NCI-H2107 treated with DMSO at 0.1 percent for 48 hours (cell line): ENCODE measurements around the gene IRF8.
"Not testable (repeated sequence)": the region's sequence is repeated elsewhere in the genome, so short reads cannot be mapped to it uniquely, and the experiment has no call there.

Experiments used
- DNase-seq: peaks from one replicate; lab custom pipeline; 2025; ENCODE audit not compliant: unreplicated experiment; lab: John Stamatoyannopoulos, UW

Gene IRF8

DNA sequence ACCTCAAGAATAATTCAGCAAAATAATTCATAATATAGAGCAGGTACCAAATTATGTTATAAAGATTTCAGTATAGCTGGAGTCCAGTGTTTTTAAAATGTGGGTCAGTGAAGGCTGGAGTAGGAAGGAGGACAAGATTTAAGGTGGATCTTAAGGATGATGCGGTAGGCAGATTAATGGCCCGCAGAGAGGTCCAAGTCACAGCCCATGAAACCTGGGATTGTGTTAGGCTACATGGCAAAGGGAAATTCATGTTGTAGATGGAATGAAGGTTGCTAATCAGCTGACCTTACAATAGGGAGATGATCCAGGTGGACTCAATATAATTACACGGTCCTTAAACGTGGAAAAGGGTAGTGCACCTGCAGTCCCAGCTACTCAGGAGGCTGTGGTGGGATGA lies 6.2 kb upstream of the IRF8 start:
- no peak for DNase-seq

DNA sequence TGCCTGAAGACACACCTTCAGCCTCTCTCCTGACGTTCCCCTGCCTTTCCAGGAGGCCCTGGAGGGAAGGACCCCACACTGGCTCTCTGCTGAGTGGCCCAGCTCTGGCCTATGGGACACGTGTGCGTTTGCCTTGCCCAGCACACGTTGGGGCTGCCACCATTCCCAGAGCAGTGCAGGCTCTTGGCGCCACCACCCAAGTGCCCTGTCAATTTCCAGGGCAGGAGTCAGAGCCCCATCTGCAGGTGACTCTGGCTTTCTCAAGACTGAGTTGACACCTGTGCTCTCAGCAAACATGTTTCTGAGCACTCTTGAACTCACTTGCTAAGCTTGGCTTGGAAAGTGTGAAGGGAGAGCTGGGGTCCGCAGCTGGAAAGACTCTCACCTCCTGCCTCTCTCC lies 4.7 kb upstream of the IRF8 start:
- no peak for DNase-seq

DNA sequence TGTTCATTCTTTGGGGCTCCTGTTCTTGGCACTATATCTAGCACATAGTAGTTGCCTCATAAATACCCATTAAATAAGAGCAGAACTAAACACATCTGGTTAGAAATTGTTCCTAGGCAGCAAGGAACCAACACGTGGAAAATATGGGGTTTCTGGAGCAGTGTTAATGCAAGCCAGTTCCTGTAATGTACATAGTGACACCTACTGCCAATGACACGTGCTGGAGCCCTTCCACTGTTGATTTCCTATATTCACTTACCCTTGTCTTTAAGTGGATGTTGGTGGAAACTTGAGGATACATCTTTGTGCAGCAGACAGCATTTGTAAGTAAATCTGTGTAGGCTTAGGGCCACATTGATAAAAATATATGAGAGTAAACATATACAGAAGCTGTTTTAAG lies 1.6 kb upstream of the IRF8 start:
- DNase-seq, result no peak

DNA sequence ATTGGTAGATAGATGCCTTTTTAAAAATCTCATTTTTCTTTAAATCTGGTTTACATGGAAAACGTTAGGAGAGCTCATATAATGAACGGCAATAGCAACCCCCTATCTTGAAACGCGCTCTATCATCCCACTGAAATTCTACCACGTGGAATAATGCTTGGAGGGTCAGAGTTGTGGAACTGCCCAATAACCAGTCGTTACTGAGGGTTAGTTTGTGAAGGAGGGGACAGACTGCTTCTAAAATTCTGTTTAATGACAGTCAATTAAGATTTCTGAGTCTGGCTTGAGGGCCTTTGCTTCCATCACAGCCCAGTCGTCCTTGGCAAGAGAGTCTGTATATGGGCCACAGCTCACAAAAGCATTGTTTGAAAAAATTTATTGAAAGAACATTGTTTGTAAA lies 482 bp downstream of the IRF8 start:
- no peak for DNase-seq

DNA sequence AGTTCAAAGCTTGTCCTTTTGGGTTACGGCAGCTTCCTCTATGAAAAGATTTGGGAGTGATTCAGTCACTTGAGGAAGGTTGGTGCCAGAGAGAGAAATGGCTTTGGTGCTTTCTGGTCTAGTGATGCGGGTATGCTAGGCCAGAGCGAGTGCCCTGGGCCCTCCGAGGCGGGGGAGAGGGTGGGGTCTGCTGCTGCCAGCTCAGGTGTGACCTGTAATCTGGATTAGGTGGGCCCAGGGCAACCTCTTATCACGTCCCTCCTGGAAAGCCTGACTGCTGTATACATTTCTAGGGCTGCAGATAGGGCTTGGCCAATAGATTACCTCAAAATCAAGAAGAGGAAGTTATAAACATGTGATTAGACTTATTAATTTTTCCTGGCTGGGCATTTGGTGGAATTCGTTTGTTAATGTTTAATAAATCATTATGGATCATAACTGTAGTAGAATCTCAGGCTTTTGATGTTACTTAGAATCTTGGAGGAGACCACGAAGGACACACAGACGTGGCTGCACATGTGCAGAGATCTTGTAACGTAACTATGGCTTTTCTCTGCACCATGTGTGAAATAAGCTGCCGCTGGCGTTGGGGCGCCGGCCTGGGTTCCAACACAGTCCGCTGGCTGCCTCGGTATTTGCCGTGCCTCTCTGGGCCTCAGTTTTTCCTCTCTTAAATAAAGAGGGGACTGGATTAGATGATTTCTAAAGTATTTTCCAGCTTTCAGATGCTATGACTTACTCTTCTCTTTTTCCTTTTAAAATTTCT lies 1.2 kb downstream of the IRF8 start:
- no peak for DNase-seq

DNA sequence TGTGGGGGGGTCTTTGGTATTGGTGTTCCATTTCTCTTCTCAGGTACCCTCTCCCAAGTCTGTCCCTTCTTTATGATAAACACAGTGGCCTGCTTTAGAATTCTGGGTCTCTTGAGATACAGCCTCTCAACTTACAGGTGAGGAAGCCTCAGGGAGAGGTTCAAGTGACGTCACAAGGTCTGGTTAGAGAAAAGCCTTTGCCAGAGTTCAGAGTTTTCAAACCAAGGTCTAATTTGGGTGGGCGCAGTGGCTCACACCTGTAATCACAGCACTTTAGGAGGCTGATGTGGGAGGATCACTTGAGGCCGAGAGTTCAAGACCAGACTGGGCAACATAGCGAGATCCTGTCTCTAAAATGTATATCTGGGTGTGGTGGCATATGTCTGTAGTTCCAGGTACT lies 2.1 kb downstream of the IRF8 start:
- no peak for DNase-seq

DNA sequence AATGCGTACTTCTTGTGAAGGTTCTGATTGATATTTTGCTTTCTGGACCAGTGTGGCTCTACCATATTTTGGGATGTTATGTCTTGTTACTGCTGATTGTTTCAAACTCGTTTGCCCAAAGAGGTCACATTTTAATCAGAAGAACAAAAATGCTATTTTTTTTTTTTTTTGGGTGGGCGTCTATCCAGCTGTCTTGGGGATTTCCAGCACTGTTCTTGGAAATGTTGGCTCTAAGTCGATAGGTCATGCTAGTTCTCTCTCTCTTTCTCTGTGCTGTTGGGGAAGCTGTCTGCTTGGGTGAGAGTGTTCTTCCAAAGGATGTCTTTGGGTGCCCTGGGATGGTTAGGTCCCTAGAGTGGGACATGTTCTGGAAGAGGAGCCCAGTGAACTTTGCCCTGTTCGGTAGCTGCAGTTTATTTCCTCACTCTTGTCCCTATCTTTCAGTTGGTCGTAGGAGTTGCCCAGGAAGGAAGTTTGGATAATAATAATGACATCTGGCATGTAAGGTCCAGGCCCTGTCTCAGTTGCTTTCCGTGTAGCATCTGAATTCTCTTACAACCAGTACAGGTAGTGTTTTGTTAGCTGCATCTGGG lies 2.9 kb downstream of the IRF8 start:
- DNase-seq, result no peak

DNA sequence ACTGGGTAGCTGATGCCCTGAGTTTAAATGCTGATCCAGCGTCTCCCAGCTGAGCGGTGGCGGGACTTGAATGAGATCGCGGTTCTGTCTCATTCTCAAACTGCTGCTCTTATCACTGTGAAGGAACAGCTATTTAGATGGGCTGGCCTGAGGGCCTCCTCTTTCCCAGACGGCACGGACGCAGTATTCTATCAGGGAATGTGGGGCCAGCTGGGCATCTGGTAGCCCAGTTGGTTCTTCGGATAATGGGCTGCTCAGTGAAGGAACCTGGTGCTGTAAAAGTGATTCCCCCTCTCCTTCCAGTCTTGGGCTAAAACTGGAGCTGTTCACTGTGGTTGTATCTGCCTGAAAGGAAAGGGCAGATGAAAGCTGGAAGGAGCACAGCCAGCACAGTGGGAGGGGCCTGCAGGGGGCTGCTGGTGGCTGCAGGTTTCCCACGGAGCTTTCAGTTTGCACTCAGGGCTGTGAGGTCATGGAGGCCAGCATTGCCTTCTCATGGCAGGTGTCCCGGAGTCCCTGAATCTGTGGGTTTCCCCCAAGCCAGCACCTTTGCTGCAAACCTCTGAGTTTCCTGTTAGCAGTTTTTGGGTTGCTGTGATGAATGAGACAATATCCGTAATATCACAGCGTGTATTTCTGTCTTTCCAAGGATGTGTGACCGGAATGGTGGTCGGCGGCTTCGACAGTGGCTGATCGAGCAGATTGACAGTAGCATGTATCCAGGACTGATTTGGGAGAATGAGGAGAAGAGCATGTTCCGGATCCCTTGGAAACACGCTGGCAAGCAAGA lies 3.6 kb downstream of the IRF8 start:
- DNase-seq, result no peak

DNA sequence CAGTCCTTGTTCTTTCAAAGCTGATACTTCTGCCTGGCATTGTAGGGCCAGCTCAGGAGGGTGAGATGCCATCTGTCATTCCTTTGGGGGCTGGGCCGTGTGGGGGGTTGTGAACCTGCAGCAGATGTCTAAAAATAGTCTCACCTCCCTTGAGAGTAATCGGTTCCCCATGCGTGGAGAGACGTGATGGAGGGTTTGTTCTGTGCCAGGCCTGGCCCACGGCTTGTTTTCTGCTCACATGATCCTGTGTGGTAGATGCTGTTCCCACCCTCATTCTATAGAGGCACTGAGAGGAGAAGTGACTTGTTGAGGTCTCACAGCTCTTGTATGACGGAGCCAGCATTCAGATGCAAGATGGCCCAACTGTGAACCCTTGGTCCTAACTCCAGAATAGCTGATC lies 4.6 kb downstream of the IRF8 start:
- no peak for DNase-seq

DNA sequence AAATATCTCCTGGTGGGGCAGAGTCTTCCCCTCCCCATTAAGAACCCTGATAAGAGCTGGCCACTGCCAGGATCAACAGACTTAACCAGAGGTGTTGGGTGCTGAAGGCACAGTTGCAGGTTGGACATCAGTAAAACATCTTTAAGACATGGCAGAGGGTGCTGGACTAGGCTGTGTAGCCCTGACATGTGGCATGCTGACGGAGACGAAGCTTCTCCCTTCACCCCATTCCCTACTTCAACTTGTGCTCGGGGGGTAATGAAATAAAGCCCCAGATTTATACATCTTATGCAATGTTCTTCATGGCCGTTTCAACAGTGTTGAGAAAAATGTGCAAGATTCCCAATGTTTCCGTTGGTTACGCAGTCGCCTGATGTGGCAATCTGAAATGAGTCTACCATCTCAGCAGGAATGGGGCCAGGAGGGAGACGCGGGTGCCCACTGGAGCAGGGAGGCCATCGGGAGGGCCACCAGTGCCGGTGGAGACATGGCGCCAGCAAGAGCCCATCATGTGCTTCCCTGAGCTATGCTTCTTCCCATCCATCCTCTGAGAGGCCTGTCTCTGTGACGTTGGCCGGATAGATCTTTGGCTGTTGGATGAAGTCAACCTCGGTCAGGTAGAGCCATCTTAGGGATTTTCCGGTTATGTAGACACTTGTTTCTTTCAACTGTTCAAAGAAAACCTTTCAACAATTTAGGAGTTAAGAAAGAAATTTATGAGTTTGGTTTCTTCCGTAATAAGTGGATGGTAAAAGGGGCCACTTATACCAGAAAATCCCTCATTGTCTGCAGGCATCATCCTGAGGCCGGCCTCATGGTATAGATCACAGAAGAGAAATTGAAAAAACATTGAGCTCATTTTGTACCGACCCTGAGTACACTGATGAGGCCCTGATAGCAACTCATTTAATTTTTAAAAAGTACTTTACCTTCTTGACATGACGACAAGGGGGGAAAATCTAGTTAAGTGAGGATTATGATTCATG lies 6.4 kb downstream of the IRF8 start:
- no peak for DNase-seq

DNA sequence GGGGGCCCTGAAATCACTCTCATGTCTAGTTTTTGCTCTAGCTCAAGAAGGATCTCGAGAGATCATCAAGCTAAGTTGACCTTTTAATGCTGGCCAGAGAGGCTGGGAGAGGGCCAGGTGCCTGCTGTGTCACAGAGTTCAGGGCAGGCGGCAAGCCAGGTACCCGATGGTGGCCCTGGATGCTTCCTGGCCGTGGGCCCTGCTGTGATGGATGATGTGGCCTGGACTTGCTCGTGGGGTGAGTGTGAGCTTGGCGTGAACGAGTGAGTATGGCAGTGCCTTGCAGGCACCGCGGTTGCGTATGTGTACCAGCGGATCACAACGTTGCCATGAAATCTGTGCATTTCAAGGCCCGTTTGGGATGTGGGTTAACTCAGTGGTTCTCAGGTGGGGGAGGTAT lies 7.4 kb downstream of the IRF8 start:
- DNase-seq, result no peak

DNA sequence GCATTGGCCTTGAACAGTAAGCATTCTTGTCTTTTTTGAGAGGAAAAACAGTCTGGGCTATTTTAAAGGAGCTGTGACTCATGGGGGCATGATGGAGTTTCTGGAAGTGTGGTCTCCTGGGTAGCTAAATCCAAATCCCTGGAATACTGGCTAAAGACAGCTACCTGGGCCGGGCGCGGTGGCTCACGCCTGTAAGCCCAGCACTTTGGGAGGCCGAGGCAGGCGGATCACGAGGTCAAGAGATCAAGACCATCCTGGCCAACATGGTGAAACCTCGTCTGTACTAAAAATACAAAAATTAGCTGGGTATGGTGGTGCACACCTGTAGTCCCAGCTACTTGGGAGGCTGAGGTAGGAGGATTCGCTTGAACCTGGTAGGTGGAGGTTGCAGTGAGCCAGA lies 8.3 kb downstream of the IRF8 start:
- not testable (repeated sequence) for DNase-seq

DNA sequence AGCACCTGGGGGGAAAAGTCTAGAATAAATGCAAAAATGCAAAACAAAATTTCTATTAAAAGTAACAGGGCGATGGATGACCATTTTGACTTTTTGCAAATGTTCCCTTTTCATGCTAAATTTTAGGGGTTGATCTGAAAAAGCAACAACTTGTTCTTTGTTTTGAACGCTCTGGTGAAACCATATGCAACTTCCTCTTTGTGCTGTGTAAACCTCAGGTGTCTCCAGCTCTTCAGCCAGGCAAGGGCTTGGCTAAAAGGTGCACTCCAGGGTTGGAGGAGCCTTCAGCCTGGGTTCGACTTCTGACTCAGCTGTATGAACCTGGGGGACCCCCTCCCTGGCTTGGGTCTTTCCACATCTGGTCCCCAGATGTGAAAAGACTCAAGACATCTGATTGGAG lies 9.5 kb downstream of the IRF8 start:
- no peak for DNase-seq

DNA sequence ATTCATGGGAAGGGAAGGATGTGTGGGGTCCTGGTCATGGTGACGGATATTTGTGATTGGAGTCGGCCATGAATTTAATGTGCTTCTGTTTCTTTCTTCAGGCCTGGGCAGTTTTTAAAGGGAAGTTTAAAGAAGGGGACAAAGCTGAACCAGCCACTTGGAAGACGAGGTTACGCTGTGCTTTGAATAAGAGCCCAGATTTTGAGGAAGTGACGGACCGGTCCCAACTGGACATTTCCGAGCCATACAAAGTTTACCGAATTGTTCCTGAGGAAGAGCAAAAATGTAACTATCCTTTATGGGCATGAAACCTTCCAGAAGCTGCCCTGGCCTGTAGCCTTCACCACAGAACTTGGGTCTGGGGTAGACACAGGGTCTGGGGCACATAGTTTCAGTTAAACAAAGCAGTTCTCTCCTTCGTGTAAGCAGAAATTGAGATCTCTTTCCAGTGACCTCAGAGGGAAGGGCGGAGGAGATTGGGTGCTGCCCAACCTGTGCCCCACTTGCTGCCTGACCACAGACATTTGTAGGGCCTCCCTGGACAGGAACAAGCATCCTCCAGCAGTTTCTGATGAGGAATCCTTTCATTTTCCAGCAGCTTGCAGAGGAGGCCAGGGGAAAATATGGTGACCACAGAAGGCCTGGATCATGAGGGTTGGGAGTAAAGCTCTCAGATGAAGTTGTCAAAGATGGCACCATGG lies 10.1 kb downstream of the IRF8 start:
- no peak for DNase-seq

DNA sequence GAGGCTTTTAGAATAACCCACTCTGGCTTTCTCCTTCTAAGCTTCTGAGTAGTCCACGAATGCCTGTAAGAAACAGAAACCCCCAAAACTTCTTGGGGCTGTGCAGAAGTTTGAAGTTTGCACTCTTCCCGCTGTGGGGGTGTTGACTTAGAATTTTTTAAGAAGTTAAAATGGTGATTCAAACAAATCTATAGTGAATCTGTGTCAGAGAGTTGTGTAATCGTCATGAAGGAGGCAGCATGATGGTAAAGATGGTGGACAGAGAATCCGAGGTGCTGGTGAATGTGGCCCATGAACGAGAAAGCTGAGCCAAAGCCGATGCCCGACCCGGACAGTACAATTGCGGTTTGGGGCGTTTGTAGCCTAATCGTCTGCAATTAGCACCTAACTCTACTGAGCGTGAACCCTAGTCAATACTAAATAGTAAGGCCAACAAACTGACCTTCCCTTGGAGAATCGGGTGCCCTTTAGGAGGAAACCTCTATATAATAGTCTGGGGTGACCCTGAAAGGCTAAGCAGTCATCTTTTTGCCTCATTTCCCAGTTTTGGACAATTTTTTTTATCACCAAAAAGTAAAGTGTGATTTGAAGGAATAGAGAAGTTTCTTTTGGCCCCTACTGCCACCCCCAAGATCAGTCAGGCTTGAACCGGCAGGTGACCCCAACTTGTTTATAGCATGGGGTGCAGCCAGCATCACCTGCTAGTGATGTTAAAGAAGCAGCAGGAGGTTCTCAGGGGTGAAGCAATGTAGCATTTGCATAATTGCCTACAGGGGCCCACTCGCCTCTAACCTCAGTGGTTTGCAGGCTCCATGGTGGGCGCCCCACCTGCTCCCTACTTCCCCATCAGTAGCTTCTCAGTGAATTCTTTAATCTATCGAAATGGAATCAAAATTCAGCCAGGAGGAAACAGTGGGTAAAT lies 11.2 kb downstream of the IRF8 start:
- no peak for DNase-seq

DNA sequence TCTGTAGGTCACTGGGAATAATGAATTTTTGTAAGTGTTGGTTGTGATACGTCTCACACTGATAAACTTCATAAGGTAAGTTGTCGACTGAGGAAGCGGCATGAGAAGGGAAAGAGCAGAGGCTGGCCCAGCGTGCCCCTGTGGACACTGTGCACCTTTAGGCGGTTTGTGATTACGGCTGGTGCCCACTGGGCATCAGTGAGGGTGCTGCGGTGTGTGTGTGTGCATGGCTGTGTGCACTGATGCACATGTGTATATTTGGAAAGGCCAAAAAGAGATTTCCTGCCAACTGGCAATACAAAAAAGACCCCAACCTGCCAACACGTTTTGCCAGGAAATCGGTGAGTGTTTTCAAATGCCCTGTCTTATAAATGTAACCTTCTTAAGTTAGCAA lies 11.9 kb downstream of the IRF8 start:
- DNase-seq, result no peak

DNA sequence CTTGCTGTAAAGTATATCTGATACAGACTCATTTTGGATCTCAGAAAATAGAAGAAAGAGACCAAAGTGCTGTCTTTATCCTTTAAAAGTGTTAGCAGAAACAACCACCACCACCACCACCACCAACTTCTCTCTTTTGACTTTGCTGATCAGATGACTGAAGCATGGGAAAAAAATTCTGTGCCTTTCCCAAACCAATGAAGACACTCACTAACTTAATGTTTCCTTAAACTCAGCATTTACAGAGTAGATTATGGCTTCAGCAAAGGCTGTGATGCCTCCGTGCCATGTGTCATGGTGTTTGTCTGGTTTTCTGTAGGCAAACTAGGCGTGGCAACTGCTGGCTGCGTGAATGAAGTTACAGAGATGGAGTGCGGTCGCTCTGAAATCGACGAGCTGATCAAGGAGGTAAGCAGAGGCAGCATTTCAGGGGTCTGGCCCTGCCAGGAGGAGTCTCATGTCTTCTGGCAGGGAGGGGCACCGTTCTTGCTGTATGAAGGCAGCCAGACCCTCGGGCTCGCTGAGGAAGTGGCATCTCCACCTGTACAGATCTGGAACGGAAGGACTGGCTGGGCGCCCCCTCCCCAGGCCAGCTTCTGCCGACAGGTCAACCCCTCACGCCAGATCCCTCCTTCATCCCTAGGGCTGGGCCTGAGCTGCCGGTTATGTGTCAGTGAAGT lies 12.4 kb downstream of the IRF8 start:
- no peak for DNase-seq

DNA sequence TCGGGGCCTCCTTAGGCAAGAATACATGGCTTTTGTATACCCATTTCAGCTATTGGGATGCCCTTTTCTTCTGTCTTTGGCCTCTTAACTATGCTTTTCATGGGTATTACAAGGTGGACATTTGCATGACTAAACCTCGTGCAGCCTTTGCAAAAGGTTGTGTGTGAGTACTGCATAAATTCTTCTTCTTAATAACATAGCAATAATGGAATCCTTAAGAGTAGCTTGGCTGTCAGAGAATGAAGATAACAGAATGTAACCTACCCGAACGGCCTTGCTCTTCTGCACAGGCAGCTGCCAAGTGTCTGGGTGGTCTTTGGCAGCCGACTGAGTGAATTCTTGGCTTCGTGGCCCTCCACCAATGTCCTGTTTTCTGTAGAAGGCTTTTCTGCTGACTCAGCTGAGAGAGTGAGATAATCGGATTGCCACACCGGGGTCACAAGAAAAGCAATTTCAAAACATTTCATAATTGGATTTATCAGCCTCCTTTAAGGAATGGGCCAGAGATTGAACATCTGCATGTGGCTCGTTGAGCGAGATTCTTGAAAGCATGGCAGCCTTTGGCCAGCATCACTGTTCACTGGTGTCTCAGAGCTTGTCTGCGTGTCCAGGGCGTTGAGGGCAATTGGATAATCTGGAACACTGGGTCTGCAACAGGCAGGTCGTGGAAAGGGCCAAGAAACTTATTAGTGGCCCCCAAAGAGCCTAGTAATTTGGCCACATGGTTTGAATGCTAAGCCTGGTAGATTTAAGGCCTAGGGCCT lies 13.4 kb downstream of the IRF8 start:
- DNase-seq, result no peak
